WERI-Rb-1 (cell line): ENCODE data around the gene UGGT2.
A peak's percentile ranks its signal among the peaks of the same experiment; 100 is the strongest.

Experiments
- DNase-seq: peaks from one replicate; pipeline ENCODE4 v3.0.0-alpha.2; 2020
- H3K27ac ChIP-seq: fragments of 250-450 bp; sonication (Bioruptor Pico); 2 replicates; pipeline ENCODE4 v1.5.1; 2020; ENCODE audit warnings: mild to moderate bottlenecking, moderate library complexity
- H3K27me3 ChIP-seq: fragments of 250-450 bp; sonication (Bioruptor Pico); 2 replicates; pipeline ENCODE4 v1.5.1; 2021; ENCODE audit warnings: mild to moderate bottlenecking, low read depth, moderate library complexity; ENCODE audit not compliant: insufficient read depth, severe bottlenecking
- H3K36me3 ChIP-seq: fragments of 250-450 bp; sonication (Bioruptor Pico); 2 replicates; pipeline ENCODE4 v1.5.1; 2020; ENCODE audit warnings: mild to moderate bottlenecking, moderate library complexity
- H3K4me3 ChIP-seq: 2 replicates; pipeline ENCODE4 v1.5.1; 2011; ENCODE audit warnings: low read depth, mild to moderate bottlenecking, control low read depth, low read length
- H3K9me3 ChIP-seq: fragments of 250-450 bp; sonication (Bioruptor Pico); 2 replicates; pipeline ENCODE4 v1.5.1; 2021; ENCODE audit warnings: mild to moderate bottlenecking, moderate library complexity; ENCODE audit not compliant: severe bottlenecking
- CTCF ChIP-seq: IDR thresholded peaks from 2 replicates; pipeline ENCODE4 v1.5.1; 2011; ENCODE audit warnings: low read depth, mild to moderate bottlenecking, control low read depth, inconsistent platforms, low read length

Gene UGGT2

GRCh38 chr13:96090240-96091101, 37.3 kb upstream of the UGGT2 start:
- Histone ChIP-seq H3K4me3 (peak overlapping the region; percentile 57), H3K27me3 (peaks cover 90% of the 10 kb centered on the region), H3K27ac (no peak overlapping the region), H3K36me3 (no peaks in the 10 kb centered on the region), H3K9me3 (no peaks in the 10 kb centered on the region)
- TF ChIP-seq CTCF, result no peak
- peak; percentile 32 for DNase-seq

DNA sequence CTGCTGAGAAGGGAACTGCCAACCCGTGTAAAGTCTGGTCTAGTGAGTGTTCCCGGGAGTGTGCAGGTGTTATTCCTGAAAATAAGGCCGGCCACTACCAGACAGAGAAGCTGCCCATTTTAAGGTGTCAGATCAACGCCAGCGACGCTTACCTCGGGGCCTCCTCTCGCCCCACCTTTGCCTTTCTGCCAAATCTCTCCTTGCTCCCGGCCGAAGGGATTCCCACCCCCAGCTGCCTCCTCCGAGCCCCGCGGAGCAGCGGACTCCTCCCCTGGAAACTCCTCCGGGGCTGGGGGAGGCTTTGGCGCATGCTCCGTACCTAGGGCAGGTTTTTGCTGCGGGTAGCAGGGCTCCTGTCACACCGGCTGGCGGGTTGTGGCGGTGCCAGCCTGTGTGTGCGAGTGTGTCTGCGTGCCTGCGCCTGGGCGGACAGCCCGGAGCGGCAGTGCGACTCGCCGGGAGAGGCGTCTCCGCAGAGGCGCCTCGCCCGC, 36.6 kb upstream of the UGGT2 start, which contains the start of gene HS6ST3:
HS6ST3 (plus strand) TSS at position 359 of the 491 bp plus-strand sequence.
- H3K9me3 ChIP-seq, result no peaks in the 10 kb centered on the region
- no peaks in the 10 kb centered on the region for H3K36me3 ChIP-seq
- DNase-seq, result peak; percentile 78
- H3K4me3 ChIP-seq, result peak within 1 kb of the TSS; percentile 57
- no peak for TF ChIP-seq CTCF
- peaks cover 90% of the 10 kb centered on the region for H3K27me3 ChIP-seq
- H3K27ac ChIP-seq, result no peak within 1 kb of the TSS

GRCh38 chr13:96089139-96089538, 35.9 kb upstream of the UGGT2 start:
- Histone ChIP-seq H3K4me3 (no peak overlapping the region), H3K27me3 (peaks cover 89% of the 10 kb centered on the region), H3K36me3 (no peaks in the 10 kb centered on the region), H3K27ac (no peak overlapping the region), H3K9me3 (no peaks in the 10 kb centered on the region)
- TF ChIP-seq CTCF, result no peak
- no peak for DNase-seq

GRCh38 chr13:96086736-96087135, 33.5 kb upstream of the UGGT2 start:
- TF ChIP-seq CTCF, result no peak
- Histone ChIP-seq H3K9me3 (no peaks in the 10 kb centered on the region), H3K36me3 (no peaks in the 10 kb centered on the region), H3K4me3 (no peak overlapping the region), H3K27ac (no peak overlapping the region), H3K27me3 (peaks cover 68% of the 10 kb centered on the region)
- no peak for DNase-seq

DNA sequence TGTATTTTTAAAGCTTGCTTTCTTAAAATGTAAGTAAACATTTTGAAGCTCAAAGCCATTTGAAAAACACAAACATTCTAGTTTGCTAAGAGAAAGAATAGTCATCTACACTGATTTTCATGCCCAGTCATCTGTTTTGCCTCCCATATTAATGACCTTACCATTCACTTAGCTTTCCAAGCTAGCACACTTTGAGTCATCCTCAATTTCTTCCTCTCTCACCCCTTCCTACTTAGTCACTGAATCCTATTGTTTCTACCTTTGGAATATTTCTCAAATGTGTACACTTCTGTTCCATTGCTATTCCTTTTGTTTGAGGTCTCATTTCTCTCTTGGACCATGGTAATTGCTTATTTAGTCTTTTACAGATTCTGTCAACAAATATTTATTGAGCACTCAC, 29.4 kb upstream of the UGGT2 start:
- Histone ChIP-seq H3K4me3 (no peak overlapping the region), H3K27me3 (peaks cover 73% of the 10 kb centered on the region), H3K27ac (no peak overlapping the region), H3K9me3 (no peaks in the 10 kb centered on the region), H3K36me3 (no peaks in the 10 kb centered on the region)
- no peak for DNase-seq
- no peak for TF ChIP-seq CTCF
